ENCODE measurements around the gene MYO9B. TPM values are rescaled to one million over a fixed set of nuclear protein-coding genes. Genes with fewer than 3 reads are reported as not detected.

MYO9B gene
- total and polyA plus RNA-seq, 9 of the 15 experiments (the other 6 are each of a cell fraction or from before 2014, with no cell fraction given), result 2.4 to 77.6 (median 23.0) TPM

DNA sequence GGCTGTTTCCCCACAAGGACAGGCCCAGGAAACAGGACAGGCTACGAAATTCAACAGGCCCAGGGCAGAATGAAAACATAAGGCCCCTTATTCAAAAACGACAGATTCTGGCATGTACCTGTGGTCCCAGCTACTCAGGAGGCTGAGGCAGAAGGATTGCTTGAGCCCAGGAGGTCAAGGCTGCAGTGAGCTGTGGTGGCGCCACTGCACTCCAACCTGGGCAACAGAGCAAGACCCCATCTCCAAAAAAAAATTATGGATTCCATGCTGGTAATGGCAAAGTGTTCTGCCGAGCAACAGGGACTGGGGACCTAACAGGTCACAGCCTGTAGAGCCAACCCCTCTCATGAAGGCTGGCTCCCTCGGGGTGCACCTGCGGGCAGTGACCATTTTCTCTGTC is 87.0 kb downstream of the MYO9B start:
- Histone ChIP-seq H3K27me3 (ENCODE audit: control insufficient read depth in 2 of 2, insufficient read depth in 2 of 2, low read length in 2 of 2) (no peaks in the 10 kb centered on the region), H3K9ac (ENCODE audit: insufficient read depth in 1 of 2, low read depth in 2 of 2, low read length in 2 of 2) (no peak overlapping the region), H3K9me1 (ENCODE audit: control insufficient read depth, insufficient read depth, low read length) (no peaks in the 10 kb centered on the region), H3K36me3 (ENCODE audit: control insufficient read depth, insufficient read depth, low read length) (peaks cover 70% of the 10 kb centered on the region), H3K27ac (ENCODE audit: extremely low read depth, low read depth, low read length) (no peak overlapping the region), H2AFZ (ENCODE audit: low read depth, low read length) (no peak overlapping the region), H3K4me1 (replicated peaks in 1 of 2; ENCODE audit: control insufficient read depth in 2 of 2, insufficient read depth in 2 of 2, low read length in 2 of 2) (no peaks in the 10 kb centered on the region), H3K4me3 (no peak overlapping the region), H3K4me2 (ENCODE audit: insufficient read depth, low read length) (no peak overlapping the region), H3K79me2 (ENCODE audit: control insufficient read depth, insufficient read depth, low read length) (no peaks in the 10 kb centered on the region), H3K9me3 (replicated peaks; ENCODE audit: control insufficient read depth, insufficient read depth, low read depth, low read length) (no peaks in the 10 kb centered on the region), H4K20me1 (replicated peaks; ENCODE audit: control insufficient read depth, insufficient read depth, low read length) (no peaks in the 10 kb centered on the region)
- no peak for FAIRE-seq
- no TSS peak for BruUV-seq (replicated peaks)
- in situ Hi-C loops (cut with MboI), result no loop called here
- ChIA-PET CTCF (ENCODE audit: low intra/inter-chr PET ratio) (no interaction called here), POLR2A (interaction anchor here (0.5 kb wide), 1 partner anchor 104 kb away, joined by 3 read pairs; no protein-coding TSS in a partner anchor)
- TF ChIP-seq SRF (CRISPR knock-in tag; IDR thresholded peaks at IDR 0.05) (no peak), EP400 (IDR thresholded peaks at IDR 0.05) (no peak), NCOA6 (IDR thresholded peaks at IDR 0.05) (no peak), ZNF121 (CRISPR knock-in tag; conservative IDR thresholded peaks at IDR 0.05) (peak; percentile 95), ZC3H11A (IDR thresholded peaks at IDR 0.05; ENCODE audit: low read depth, low read length) (no peak), BRCA1 (IDR thresholded peaks at IDR 0.05) (no peak), BRCA1 (CRISPR knock-in tag; IDR thresholded peaks at IDR 0.05) (no peak), RB1 (IDR thresholded peaks at IDR 0.05; ENCODE audit: low read depth) (no peak)
- TF ChIP-seq, protein P1, sequence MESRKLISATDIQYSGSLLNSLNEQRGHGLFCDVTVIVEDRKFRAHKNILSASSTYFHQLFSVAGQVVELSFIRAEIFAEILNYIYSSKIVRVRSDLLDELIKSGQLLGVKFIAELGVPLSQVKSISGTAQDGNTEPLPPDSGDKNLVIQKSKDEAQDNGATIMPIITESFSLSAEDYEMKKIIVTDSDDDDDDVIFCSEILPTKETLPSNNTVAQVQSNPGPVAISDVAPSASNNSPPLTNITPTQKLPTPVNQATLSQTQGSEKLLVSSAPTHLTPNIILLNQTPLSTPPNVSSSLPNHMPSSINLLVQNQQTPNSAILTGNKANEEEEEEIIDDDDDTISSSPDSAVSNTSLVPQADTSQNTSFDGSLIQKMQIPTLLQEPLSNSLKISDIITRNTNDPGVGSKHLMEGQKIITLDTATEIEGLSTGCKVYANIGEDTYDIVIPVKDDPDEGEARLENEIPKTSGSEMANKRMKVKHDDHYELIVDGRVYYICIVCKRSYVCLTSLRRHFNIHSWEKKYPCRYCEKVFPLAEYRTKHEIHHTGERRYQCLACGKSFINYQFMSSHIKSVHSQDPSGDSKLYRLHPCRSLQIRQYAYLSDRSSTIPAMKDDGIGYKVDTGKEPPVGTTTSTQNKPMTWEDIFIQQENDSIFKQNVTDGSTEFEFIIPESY (CRISPR knock-in tag; IDR thresholded peaks at IDR 0.05), result peak; percentile 41; the same call in 1 of the 2 replicates
- TF ChIP-seq, protein P2, sequence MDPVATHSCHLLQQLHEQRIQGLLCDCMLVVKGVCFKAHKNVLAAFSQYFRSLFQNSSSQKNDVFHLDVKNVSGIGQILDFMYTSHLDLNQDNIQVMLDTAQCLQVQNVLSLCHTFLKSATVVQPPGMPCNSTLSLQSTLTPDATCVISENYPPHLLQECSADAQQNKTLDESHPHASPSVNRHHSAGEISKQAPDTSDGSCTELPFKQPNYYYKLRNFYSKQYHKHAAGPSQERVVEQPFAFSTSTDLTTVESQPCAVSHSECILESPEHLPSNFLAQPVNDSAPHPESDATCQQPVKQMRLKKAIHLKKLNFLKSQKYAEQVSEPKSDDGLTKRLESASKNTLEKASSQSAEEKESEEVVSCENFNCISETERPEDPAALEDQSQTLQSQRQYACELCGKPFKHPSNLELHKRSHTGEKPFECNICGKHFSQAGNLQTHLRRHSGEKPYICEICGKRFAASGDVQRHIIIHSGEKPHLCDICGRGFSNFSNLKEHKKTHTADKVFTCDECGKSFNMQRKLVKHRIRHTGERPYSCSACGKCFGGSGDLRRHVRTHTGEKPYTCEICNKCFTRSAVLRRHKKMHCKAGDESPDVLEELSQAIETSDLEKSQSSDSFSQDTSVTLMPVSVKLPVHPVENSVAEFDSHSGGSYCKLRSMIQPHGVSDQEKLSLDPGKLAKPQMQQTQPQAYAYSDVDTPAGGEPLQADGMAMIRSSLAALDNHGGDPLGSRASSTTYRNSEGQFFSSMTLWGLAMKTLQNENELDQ (CRISPR knock-in tag; IDR thresholded peaks at IDR 0.05; ENCODE audit: borderline replicate concordance), result no peak
- TF ChIP-seq, protein P3, sequence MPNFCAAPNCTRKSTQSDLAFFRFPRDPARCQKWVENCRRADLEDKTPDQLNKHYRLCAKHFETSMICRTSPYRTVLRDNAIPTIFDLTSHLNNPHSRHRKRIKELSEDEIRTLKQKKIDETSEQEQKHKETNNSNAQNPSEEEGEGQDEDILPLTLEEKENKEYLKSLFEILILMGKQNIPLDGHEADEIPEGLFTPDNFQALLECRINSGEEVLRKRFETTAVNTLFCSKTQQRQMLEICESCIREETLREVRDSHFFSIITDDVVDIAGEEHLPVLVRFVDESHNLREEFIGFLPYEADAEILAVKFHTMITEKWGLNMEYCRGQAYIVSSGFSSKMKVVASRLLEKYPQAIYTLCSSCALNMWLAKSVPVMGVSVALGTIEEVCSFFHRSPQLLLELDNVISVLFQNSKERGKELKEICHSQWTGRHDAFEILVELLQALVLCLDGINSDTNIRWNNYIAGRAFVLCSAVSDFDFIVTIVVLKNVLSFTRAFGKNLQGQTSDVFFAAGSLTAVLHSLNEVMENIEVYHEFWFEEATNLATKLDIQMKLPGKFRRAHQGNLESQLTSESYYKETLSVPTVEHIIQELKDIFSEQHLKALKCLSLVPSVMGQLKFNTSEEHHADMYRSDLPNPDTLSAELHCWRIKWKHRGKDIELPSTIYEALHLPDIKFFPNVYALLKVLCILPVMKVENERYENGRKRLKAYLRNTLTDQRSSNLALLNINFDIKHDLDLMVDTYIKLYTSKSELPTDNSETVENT (CRISPR knock-in tag; IDR thresholded peaks at IDR 0.05), result no peak
- TF ChIP-seq, protein P4, sequence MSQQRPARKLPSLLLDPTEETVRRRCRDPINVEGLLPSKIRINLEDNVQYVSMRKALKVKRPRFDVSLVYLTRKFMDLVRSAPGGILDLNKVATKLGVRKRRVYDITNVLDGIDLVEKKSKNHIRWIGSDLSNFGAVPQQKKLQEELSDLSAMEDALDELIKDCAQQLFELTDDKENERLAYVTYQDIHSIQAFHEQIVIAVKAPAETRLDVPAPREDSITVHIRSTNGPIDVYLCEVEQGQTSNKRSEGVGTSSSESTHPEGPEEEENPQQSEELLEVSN (IDR thresholded peaks at IDR 0.05; ENCODE audit: borderline replicate concordance in 1 of 2, extremely low read depth in 1 of 2, insufficient read depth in 1 of 2, insufficient read length in 1 of 2, low read depth in 1 of 2, low read length in 1 of 2, poor library complexity in 1 of 2, severe bottlenecking in 1 of 2), result no peak
- 89% methylated on average over 4 of the region's 6 CpGs for WGBS (ENCODE audit: insufficient coverage, low coverage, missing lambda C conversion rate)
- no peak for DNase-seq (ENCODE audit: extremely low read depth in 1 of 4, low spot score in 3 of 4)
- intact Hi-C loops (cut with micrococcal nuclease), result no loop called here
- no peak for ATAC-seq
